Stimulated activated effector memory CD8-positive, alpha-beta T cell treated with anti-CD3 and anti-CD28 coated beads, Interleukin-12 subunit alpha, Interleukin-12 subunit beta, amount 100 ng/mL, for 72 hours (primary cell): Measurements from ENCODE around the gene ISL2.
A peak's percentile ranks its signal among the peaks of the same experiment; 100 is the strongest.

Source experiments
- ATAC-seq: fragments of 150-1000 bp; cut with Tn5 transposase; 2 replicates; pipeline ENCODE4 v1.10.0; 2021
- DNase-seq, 2 donors: peaks; one replicate each; pipeline ENCODE4 v3.0.0; 2021 to 2022; ENCODE audit warnings: low spot score in 2 of 2
- H3K27ac Mint-ChIP-seq: one replicate; pipeline ENCODE4 v1.8.0; 2022; ENCODE audit warnings: mild to moderate bottlenecking, mixed read lengths
- H3K36me3 Mint-ChIP-seq: one replicate; pipeline ENCODE4 v1.8.0; 2022; ENCODE audit warnings: mild to moderate bottlenecking, mixed read lengths
- H3K4me1 Mint-ChIP-seq: one replicate; pipeline ENCODE4 v1.8.0; 2022; ENCODE audit warnings: mixed read lengths
- H3K4me3 Mint-ChIP-seq: one replicate; pipeline ENCODE4 v1.8.0; 2022; ENCODE audit warnings: mild to moderate bottlenecking, mixed read lengths
- H3K9me3 Mint-ChIP-seq: one replicate; pipeline ENCODE4 v1.8.0; 2022; ENCODE audit warnings: mixed read lengths

ISL2 gene

DNA sequence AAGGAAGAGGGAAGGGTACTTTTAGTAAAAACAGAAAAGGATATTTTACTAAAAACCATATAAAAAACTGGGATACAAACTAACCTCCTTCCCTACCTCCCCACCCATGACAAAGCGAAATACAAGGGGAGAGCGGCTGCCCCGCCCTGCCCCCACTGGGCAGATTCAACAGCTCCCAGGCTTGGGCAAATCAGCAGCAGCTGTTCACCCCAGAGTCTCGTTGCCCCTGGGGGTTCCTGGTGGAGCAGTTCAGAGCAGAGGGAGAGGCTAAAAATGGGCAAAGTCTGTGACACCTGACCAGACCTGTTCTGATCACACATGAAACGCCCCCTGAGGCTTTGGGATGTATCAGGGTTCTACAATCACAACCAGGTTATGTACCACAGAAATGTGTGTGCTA lies 22.8 kb upstream of the ISL2 start:
- H3K4me1 Mint-ChIP-seq, result peaks cover 15% of the 10 kb centered on the region
- no peaks in the 10 kb centered on the region for H3K9me3 Mint-ChIP-seq
- H3K27ac Mint-ChIP-seq, result no peak overlapping the region
- DNase-seq (no peak), ATAC-seq (no peak)
- peaks cover 11% of the 10 kb centered on the region for H3K36me3 Mint-ChIP-seq
- H3K4me3 Mint-ChIP-seq, result no peak overlapping the region

- H3K27ac Mint-ChIP-seq, result no peak overlapping the region
- no peak overlapping the region for H3K4me3 Mint-ChIP-seq
- no peak for DNase-seq
- no peaks in the 10 kb centered on the region for H3K9me3 Mint-ChIP-seq
- no peaks in the 10 kb centered on the region for H3K4me1 Mint-ChIP-seq
- no peak for ATAC-seq
- H3K36me3 Mint-ChIP-seq, result no peaks in the 10 kb centered on the region
Observed at GRCh38 chr15:76320012-76320411, 16.6 kb upstream of the ISL2 start.

DNA sequence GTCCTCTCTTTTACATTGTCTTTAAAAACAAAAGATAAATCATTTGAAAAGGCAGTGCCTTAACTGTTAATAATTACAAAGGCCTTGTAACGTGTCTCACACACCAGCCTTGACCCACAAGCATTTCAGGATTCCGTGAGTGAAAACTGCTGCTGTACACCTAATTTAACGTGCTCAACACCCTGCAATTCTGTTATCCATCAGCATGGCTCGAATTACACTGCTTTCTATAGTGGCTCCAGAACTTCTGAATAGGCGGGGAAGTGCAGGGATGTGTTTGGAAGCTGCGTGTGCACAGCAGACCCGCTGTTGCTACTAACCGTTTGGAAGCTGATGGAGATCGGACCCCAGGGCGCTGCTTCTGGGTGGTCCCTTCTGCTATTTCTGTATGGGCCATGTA lies 15.4 kb upstream of the ISL2 start:
- Mint-ChIP-seq H3K9me3 (no peaks in the 10 kb centered on the region), H3K27ac (no peak overlapping the region), H3K4me1 (no peaks in the 10 kb centered on the region), H3K36me3 (no peaks in the 10 kb centered on the region), H3K4me3 (no peak overlapping the region)
- DNase-seq, result no peak
- ATAC-seq, result no peak

DNA sequence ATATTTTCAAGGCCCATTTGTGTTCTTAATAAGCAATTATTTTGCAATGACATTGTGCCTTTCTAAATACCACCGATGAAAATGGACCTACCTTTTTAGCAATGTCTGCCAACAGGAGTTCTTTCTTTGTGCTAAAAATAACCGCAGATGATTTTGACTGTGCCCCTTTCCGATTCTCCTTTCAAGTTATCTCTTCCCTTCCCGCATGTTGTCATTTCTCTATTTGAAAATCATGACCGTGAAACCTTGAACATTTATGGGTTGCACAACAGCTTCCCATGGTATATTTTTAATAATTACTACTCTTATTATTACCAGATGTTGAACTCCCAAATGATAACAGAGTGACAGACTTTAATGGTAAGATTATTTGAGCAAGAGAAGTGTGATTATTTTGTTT lies 15.0 kb upstream of the ISL2 start:
- Mint-ChIP-seq H3K36me3 (no peaks in the 10 kb centered on the region), H3K4me3 (no peak overlapping the region), H3K4me1 (no peaks in the 10 kb centered on the region), H3K27ac (no peak overlapping the region), H3K9me3 (no peaks in the 10 kb centered on the region)
- DNase-seq, result no peak
- ATAC-seq, result no peak

DNA sequence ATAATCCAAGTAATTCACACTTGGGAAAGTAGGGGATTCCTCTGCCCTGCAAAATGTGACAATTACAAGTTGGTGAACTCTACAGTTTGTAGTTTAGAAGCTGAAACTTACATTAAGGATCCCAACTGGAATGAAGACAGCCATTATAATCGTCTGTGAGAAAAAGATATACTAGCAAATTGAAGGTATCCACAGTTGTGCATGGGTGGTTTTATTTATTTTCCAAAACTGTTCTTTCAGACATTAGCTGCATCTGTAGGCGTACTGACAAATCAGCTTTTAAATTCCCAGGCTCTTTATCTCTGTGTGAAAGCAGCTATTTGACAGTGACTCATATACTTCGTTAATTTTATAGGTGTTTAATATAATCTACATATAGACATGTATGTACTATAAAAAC lies 12.5 kb upstream of the ISL2 start:
- H3K9me3 Mint-ChIP-seq, result no peaks in the 10 kb centered on the region
- H3K4me3 Mint-ChIP-seq, result no peak overlapping the region
- DNase-seq (no peak), ATAC-seq (no peak)
- H3K4me1 Mint-ChIP-seq, result no peaks in the 10 kb centered on the region
- H3K36me3 Mint-ChIP-seq, result no peaks in the 10 kb centered on the region
- no peak overlapping the region for H3K27ac Mint-ChIP-seq

GRCh38 chr15:76325704-76326103 lies 10.9 kb upstream of the ISL2 start:
- no peaks in the 10 kb centered on the region for H3K9me3 Mint-ChIP-seq
- DNase-seq (no peak), ATAC-seq (no peak)
- H3K27ac Mint-ChIP-seq, result no peak overlapping the region
- H3K4me3 Mint-ChIP-seq, result no peak overlapping the region
- H3K4me1 Mint-ChIP-seq, result no peaks in the 10 kb centered on the region
- H3K36me3 Mint-ChIP-seq, result no peaks in the 10 kb centered on the region

DNA sequence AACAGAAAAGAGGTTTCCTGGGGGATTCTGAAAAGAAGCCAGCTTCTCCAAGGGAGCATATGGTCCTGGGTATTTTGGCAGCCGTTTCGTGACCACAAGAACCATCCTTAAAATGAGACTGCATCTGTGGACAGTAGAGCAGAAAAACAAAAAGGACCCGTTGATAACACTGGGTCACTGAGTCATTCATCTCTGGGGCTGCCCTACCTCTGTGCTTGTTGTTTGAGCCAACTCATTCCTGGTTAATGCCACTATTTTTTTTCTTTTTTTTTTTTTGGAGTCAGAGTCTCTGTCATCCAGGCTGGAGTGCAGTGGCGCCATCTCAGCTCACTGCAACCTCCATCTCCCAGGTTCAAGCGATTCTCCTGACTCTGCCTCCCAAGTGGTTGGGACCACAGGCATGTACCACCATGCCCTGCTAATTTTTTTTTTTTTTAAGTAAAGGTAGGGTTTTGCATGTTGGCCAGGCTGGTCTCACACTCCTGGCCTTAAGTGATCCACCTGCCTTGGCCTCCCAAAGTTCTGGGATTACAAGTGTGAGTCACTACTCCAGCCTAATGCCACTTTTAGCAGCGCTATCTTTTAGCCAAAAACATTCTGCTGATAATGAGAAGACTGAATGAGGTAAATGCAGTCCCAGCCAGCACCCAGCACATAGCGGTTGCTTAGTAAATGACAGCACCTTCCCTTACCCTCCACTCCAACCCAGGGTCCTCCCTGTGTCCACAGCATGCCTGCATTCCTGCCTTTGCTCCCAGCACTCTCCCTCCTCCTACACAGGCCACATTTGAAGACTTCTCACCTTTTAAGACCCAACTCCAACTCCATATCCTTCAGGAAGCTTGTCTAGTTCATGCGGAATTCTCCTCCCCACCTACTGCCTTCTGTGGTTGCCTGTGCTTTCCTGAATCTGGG lies 9.1 kb upstream of the ISL2 start:
- ATAC-seq (no peak), DNase-seq (no peak)
- Mint-ChIP-seq H3K9me3 (no peaks in the 10 kb centered on the region), H3K4me1 (no peaks in the 10 kb centered on the region), H3K27ac (no peak overlapping the region), H3K36me3 (no peaks in the 10 kb centered on the region), H3K4me3 (no peak overlapping the region)

- Mint-ChIP-seq H3K4me1 (no peaks in the 10 kb centered on the region), H3K36me3 (no peaks in the 10 kb centered on the region), H3K4me3 (no peak overlapping the region), H3K9me3 (no peaks in the 10 kb centered on the region), H3K27ac (no peak overlapping the region)
- ATAC-seq (no peak), DNase-seq (no peak)
Observed at GRCh38 chr15:76328106-76328696, 8.4 kb upstream of the ISL2 start.

- Mint-ChIP-seq H3K27ac (no peak overlapping the region), H3K9me3 (no peaks in the 10 kb centered on the region), H3K36me3 (no peaks in the 10 kb centered on the region), H3K4me3 (no peak overlapping the region), H3K4me1 (no peaks in the 10 kb centered on the region)
- no peak for DNase-seq
- ATAC-seq, result no peak
Observed at GRCh38 chr15:76328958-76329357, 7.6 kb upstream of the ISL2 start.

GRCh38 chr15:76330080-76330680 lies 6.4 kb upstream of the ISL2 start:
- no peak overlapping the region for H3K4me3 Mint-ChIP-seq
- H3K4me1 Mint-ChIP-seq, result peaks cover 2% of the 10 kb centered on the region
- no peaks in the 10 kb centered on the region for H3K9me3 Mint-ChIP-seq
- H3K27ac Mint-ChIP-seq, result no peak overlapping the region
- DNase-seq (peak in 1 of 2 donors; percentile 43), ATAC-seq (no peak)
- H3K36me3 Mint-ChIP-seq, result no peaks in the 10 kb centered on the region

DNA sequence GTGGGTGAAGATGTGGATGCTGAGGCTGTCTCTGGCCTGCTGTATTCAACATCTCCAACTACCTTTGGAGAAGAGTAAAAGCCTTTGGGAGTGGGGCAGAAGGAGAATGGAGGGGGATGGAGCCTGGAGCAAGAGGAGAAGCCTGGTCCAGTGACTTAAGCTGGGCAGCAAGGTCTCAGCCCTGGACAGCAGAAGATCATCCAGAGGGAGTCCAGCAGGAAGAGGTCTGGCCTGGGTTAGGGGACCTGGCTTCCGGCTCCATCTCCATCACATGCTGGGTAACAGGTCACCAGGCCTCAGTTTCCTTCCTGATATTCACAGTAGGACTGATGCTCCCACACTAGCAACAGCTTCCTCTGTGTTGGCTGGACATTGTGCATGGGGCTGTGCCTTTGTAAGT lies 3.8 kb upstream of the ISL2 start:
- H3K4me3 Mint-ChIP-seq, result no peak overlapping the region
- H3K4me1 Mint-ChIP-seq, result peaks cover 22% of the 10 kb centered on the region
- H3K9me3 Mint-ChIP-seq, result no peaks in the 10 kb centered on the region
- no peaks in the 10 kb centered on the region for H3K36me3 Mint-ChIP-seq
- ATAC-seq (no peak), DNase-seq (peak in 1 of 2 donors; percentile 44)
- H3K27ac Mint-ChIP-seq, result no peak overlapping the region

DNA sequence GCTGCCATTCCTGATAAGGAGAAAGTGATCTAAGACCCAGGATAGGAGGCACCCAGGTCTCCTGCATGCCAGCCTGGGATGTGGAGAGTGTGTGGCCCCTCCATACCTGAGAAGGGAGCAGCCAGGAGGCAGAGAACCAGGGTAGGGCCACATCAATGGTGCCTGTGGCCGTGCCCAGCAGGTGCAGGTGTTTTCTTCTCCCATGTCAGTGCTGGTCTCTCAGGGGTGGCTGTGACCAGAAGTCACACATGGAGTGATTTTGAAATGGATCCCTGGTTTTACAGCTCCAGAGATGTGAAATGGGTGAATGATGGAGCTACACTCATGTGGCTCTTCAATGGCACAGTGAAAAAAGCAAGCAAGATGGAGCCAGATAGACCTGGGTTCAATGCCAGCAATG lies 3.3 kb upstream of the ISL2 start:
- H3K4me3 Mint-ChIP-seq, result no peak overlapping the region
- no peak overlapping the region for H3K27ac Mint-ChIP-seq
- ATAC-seq, result no peak
- DNase-seq, result peak in 1 of 2 donors; percentile 17
- H3K36me3 Mint-ChIP-seq, result no peaks in the 10 kb centered on the region
- no peaks in the 10 kb centered on the region for H3K9me3 Mint-ChIP-seq
- H3K4me1 Mint-ChIP-seq, result peaks cover 24% of the 10 kb centered on the region

DNA sequence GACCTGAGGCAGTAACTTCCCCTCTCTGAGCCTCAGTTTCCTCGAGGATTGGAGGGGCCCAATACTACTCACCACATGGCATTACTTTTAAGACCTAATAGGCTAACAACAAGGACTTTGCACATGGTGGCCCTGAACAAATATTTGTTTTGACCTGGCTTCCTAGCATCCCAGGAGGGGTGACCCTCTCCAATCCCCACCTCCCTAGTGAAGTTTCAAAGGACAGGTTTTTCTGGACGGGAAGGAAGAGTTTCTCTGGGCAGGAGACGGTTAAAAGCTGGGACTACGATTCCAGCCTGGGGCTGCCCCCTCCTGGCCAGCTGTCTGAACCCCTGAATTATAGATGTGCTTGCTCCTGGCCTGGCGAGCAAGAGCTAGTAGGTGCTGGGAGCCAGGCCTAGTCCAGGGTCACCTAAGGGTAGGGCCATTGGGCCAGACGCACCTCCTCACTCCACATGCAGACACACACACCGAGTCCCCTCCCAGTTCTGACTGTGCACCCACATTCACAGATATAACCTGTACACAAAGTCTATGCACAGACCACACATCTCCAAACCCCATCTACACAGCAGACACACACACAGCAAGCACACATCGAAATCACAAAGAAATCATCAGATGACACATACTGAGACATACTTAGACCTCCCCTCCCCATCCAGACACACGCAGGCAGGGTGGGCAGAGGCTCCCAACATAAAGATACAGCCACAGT lies 2.7 kb upstream of the ISL2 start:
- Mint-ChIP-seq H3K27ac (no peak overlapping the region), H3K36me3 (no peaks in the 10 kb centered on the region), H3K4me1 (peaks cover 29% of the 10 kb centered on the region), H3K4me3 (no peak overlapping the region), H3K9me3 (no peaks in the 10 kb centered on the region)
- ATAC-seq, result no peak
- no peak for DNase-seq

GRCh38 chr15:76334438-76335306 lies 1.9 kb upstream of the ISL2 start:
- Mint-ChIP-seq H3K36me3 (no peaks in the 10 kb centered on the region), H3K4me3 (peak overlapping the region; percentile 80), H3K27ac (no peak overlapping the region), H3K9me3 (no peaks in the 10 kb centered on the region), H3K4me1 (peaks cover 37% of the 10 kb centered on the region)
- DNase-seq (no peak), ATAC-seq (no peak)
